Peyer's patch (tissue), 4 donors: ENCODE data around the gene SNX24. TPM values are rescaled to one million over a fixed set of nuclear protein-coding genes. Genes with fewer than 3 reads are reported as not detected.
"Not testable (repeated sequence)": the region's sequence is repeated elsewhere in the genome, so short reads cannot be mapped to it uniquely, and the experiment has no call there.

Source experiments
- DNase-seq, 3 donors: peaks; one replicate each; pipeline ENCODE4 v3.0.0-alpha.2; 2017 to 2019
- H3K27ac ChIP-seq, 4 donors: fragments of 200-600 bp; sonication (generic); one replicate each; pipeline ENCODE4 v1.5.1; 2016 to 2019
- H3K27me3 ChIP-seq, 2 donors: fragments of 200-600 bp; sonication (generic); one replicate each; pipeline ENCODE4 v1.5.1; 2019
- H3K36me3 ChIP-seq, 3 donors: fragments of 200-600 bp; sonication (generic); one replicate each; pipeline ENCODE4 v1.5.1; 2016 to 2019
- H3K4me1 ChIP-seq, 4 donors: fragments of 200-600 bp; sonication (generic); one replicate each; pipeline ENCODE4 v1.5.1; 2016 to 2019
- H3K4me3 ChIP-seq, 4 donors: fragments of 200-600 bp; sonication (generic); 1 replicate in 3 of 4; 2 replicates in 1 of 4; pipeline ENCODE4 v1.5.1; 2016 to 2019; ENCODE audit warnings: mild to moderate bottlenecking in 1 of 4
- H3K9me3 ChIP-seq, 4 donors: fragments of 200-600 bp; sonication (generic); one replicate each; pipeline ENCODE4 v1.5.1; 2016 to 2019; ENCODE audit warnings: mild to moderate bottlenecking in 1 of 4
- CTCF ChIP-seq, 6 experiments: fragments of 450-650 bp in 4 of 6; fragments of 200-600 bp in 2 of 6; sonication (generic) in 1 of 6; IDR thresholded peaks; one replicate each; pipeline ENCODE4 v1.5.1; 2017 to 2019; ENCODE audit warnings: antibody characterized with exemption in 6 of 6, mild to moderate bottlenecking in 3 of 6, moderate library complexity in 1 of 6
- POLR2A ChIP-seq, 2 donors: fragments of 450-650 bp; IDR thresholded peaks; one replicate each; pipeline ENCODE4 v1.5.1; 2017; ENCODE audit warnings: antibody characterized with exemption in 2 of 2, mild to moderate bottlenecking in 2 of 2, moderate library complexity in 2 of 2
- total RNA-seq, 4 donors: library from RNA; depleted of rRNA; stranded (reverse); fragments of >200 nt; gene quantifications; one replicate each; pipeline ENCODE4 v1.1.0, GENCODE V29; 2016

The SNX24 gene
- total RNA-seq, 4 donors from 2014 or later = 19.4 to 45.5 (median 29.3) TPM

GRCh38 chr5:122908662-122909061, 63.2 kb downstream of the SNX24 start:
- H3K4me1 ChIP-seq = no peaks in the 10 kb centered on the region
- no peak for TF ChIP-seq CTCF (IDR thresholded peaks at IDR 0.05)
- no peak for TF ChIP-seq POLR2A (IDR thresholded peaks at IDR 0.05)
- H3K9me3 ChIP-seq = no peaks in the 10 kb centered on the region
- H3K27me3 ChIP-seq = no peaks in the 10 kb centered on the region
- no peak overlapping the region for H3K27ac ChIP-seq
- no peak for DNase-seq
- H3K4me3 ChIP-seq = no peak overlapping the region
- no peaks in the 10 kb centered on the region for H3K36me3 ChIP-seq

- H3K27ac ChIP-seq = no peak overlapping the region
- no peaks in the 10 kb centered on the region for H3K27me3 ChIP-seq
- DNase-seq = no peak
- no peaks in the 10 kb centered on the region for H3K36me3 ChIP-seq
- no peak for TF ChIP-seq CTCF (IDR thresholded peaks at IDR 0.05)
- TF ChIP-seq POLR2A (IDR thresholded peaks at IDR 0.05) = no peak
- no peak overlapping the region for H3K4me3 ChIP-seq
- no peaks in the 10 kb centered on the region for H3K4me1 ChIP-seq
- no peaks in the 10 kb centered on the region for H3K9me3 ChIP-seq
Measured at GRCh38 chr5:122909470-122910100, 64.2 kb downstream of the SNX24 start.

- not testable (repeated sequence) for DNase-seq, H3K4me3 ChIP-seq, H3K4me1 ChIP-seq, H3K27ac ChIP-seq, H3K9me3 ChIP-seq, H3K36me3 ChIP-seq, H3K27me3 ChIP-seq
Measured at GRCh38 chr5:122913436-122913835, 68.0 kb downstream of the SNX24 start.

GRCh38 chr5:122915717-122916461, 70.5 kb downstream of the SNX24 start:
- Histone ChIP-seq H3K27ac (no peak overlapping the region), H3K4me3 (no peak overlapping the region), H3K36me3 (no peaks in the 10 kb centered on the region), H3K4me1 (no peaks in the 10 kb centered on the region), H3K27me3 (no peaks in the 10 kb centered on the region), H3K9me3 (no peaks in the 10 kb centered on the region)
- TF ChIP-seq CTCF (IDR thresholded peaks at IDR 0.05) = no peak
- no peak for TF ChIP-seq POLR2A (IDR thresholded peaks at IDR 0.05)
- no peak for DNase-seq

GRCh38 chr5:122916490-122916889, 71.1 kb downstream of the SNX24 start:
- no peak for TF ChIP-seq POLR2A (IDR thresholded peaks at IDR 0.05)
- TF ChIP-seq CTCF (IDR thresholded peaks at IDR 0.05) = no peak
- Histone ChIP-seq H3K4me3 (no peak overlapping the region), H3K27ac (no peak overlapping the region), H3K27me3 (no peaks in the 10 kb centered on the region), H3K9me3 (no peaks in the 10 kb centered on the region), H3K4me1 (no peaks in the 10 kb centered on the region), H3K36me3 (no peaks in the 10 kb centered on the region)
- DNase-seq = no peak

- Histone ChIP-seq H3K9me3 (no peaks in the 10 kb centered on the region), H3K36me3 (no peaks in the 10 kb centered on the region), H3K27ac (no peak overlapping the region), H3K4me3 (no peak overlapping the region), H3K27me3 (no peaks in the 10 kb centered on the region), H3K4me1 (no peaks in the 10 kb centered on the region)
- no peak for TF ChIP-seq POLR2A (IDR thresholded peaks at IDR 0.05)
- TF ChIP-seq CTCF (IDR thresholded peaks at IDR 0.05) = no peak
- no peak for DNase-seq
Measured at GRCh38 chr5:122919969-122920368, 74.6 kb downstream of the SNX24 start.
